ENCODE data around the gene CNTN5.

DNA sequence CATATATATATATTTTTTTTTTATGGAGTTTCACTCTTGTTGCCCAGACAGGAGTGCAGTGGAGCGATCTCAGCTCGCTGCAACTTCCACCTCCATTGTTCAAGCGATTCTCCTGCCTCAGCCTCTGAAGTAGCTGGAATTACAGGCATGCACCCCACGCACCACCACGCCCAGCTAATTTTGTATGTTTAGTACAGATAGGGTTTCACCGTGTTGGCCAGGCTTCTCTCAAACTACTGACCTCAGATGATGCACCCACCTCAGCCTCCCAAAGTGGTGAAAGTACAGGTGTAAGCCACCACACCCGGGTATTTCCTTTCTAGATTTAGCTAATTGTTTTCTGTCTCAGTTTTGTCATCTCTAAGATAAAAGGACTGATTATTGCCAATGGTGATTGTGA lies 821.1 kb downstream of the CNTN5 start:
- TF ChIP-seq, protein P1, sequence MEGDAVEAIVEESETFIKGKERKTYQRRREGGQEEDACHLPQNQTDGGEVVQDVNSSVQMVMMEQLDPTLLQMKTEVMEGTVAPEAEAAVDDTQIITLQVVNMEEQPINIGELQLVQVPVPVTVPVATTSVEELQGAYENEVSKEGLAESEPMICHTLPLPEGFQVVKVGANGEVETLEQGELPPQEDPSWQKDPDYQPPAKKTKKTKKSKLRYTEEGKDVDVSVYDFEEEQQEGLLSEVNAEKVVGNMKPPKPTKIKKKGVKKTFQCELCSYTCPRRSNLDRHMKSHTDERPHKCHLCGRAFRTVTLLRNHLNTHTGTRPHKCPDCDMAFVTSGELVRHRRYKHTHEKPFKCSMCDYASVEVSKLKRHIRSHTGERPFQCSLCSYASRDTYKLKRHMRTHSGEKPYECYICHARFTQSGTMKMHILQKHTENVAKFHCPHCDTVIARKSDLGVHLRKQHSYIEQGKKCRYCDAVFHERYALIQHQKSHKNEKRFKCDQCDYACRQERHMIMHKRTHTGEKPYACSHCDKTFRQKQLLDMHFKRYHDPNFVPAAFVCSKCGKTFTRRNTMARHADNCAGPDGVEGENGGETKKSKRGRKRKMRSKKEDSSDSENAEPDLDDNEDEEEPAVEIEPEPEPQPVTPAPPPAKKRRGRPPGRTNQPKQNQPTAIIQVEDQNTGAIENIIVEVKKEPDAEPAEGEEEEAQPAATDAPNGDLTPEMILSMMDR (IDR thresholded peaks at IDR 0.05): no peak
- TF ChIP-seq POLR2AphosphoS5 (IDR thresholded peaks at IDR 0.05; ENCODE audit: low read depth, low read length): no peak
- TF ChIP-seq, protein P2, sequence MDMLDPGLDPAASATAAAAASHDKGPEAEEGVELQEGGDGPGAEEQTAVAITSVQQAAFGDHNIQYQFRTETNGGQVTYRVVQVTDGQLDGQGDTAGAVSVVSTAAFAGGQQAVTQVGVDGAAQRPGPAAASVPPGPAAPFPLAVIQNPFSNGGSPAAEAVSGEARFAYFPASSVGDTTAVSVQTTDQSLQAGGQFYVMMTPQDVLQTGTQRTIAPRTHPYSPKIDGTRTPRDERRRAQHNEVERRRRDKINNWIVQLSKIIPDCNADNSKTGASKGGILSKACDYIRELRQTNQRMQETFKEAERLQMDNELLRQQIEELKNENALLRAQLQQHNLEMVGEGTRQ (IDR thresholded peaks at IDR 0.05; ENCODE audit: borderline replicate concordance, low read depth, low read length): no peak
- TF ChIP-seq, protein P3, sequence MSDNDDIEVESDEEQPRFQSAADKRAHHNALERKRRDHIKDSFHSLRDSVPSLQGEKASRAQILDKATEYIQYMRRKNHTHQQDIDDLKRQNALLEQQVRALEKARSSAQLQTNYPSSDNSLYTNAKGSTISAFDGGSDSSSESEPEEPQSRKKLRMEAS (IDR thresholded peaks at IDR 0.05; ENCODE audit: low read depth): no peak
- no peak for TF ChIP-seq EP300 (IDR thresholded peaks at IDR 0.05; ENCODE audit: borderline replicate concordance in 1 of 2, low read depth in 1 of 2, low read length in 1 of 2)
- TF ChIP-seq SIN3A (IDR thresholded peaks at IDR 0.05; ENCODE audit: borderline replicate concordance, low read depth, low read length): no peak
- no peak for TF ChIP-seq SMC3 (IDR thresholded peaks at IDR 0.05; ENCODE audit: low read depth, low read length)
- TF ChIP-seq, protein P4, sequence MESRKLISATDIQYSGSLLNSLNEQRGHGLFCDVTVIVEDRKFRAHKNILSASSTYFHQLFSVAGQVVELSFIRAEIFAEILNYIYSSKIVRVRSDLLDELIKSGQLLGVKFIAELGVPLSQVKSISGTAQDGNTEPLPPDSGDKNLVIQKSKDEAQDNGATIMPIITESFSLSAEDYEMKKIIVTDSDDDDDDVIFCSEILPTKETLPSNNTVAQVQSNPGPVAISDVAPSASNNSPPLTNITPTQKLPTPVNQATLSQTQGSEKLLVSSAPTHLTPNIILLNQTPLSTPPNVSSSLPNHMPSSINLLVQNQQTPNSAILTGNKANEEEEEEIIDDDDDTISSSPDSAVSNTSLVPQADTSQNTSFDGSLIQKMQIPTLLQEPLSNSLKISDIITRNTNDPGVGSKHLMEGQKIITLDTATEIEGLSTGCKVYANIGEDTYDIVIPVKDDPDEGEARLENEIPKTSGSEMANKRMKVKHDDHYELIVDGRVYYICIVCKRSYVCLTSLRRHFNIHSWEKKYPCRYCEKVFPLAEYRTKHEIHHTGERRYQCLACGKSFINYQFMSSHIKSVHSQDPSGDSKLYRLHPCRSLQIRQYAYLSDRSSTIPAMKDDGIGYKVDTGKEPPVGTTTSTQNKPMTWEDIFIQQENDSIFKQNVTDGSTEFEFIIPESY (IDR thresholded peaks at IDR 0.05; ENCODE audit: borderline replicate concordance, low read depth): no peak
- no peak for TF ChIP-seq GABPA (IDR thresholded peaks at IDR 0.05; ENCODE audit: low read depth)
- no peak for TF ChIP-seq EZH2phosphoT487 (IDR thresholded peaks at IDR 0.05; ENCODE audit: borderline replicate concordance, low read depth)
- TF ChIP-seq FOXM1 (IDR thresholded peaks at IDR 0.05; ENCODE audit: low read depth): no peak
- TF ChIP-seq, protein P5, sequence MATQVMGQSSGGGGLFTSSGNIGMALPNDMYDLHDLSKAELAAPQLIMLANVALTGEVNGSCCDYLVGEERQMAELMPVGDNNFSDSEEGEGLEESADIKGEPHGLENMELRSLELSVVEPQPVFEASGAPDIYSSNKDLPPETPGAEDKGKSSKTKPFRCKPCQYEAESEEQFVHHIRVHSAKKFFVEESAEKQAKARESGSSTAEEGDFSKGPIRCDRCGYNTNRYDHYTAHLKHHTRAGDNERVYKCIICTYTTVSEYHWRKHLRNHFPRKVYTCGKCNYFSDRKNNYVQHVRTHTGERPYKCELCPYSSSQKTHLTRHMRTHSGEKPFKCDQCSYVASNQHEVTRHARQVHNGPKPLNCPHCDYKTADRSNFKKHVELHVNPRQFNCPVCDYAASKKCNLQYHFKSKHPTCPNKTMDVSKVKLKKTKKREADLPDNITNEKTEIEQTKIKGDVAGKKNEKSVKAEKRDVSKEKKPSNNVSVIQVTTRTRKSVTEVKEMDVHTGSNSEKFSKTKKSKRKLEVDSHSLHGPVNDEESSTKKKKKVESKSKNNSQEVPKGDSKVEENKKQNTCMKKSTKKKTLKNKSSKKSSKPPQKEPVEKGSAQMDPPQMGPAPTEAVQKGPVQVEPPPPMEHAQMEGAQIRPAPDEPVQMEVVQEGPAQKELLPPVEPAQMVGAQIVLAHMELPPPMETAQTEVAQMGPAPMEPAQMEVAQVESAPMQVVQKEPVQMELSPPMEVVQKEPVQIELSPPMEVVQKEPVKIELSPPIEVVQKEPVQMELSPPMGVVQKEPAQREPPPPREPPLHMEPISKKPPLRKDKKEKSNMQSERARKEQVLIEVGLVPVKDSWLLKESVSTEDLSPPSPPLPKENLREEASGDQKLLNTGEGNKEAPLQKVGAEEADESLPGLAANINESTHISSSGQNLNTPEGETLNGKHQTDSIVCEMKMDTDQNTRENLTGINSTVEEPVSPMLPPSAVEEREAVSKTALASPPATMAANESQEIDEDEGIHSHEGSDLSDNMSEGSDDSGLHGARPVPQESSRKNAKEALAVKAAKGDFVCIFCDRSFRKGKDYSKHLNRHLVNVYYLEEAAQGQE (IDR thresholded peaks at IDR 0.05; ENCODE audit: low read depth, low read length): no peak
- no peak for TF ChIP-seq FOXJ3 (CRISPR knock-in tag; IDR thresholded peaks at IDR 0.05)

All from SK-N-SH (cell line).